OCI-M2 (cell line): ENCODE measurements around the gene SH3TC2.

Experiments
- DNase-seq: peaks from one replicate; lab custom pipeline; 2025; ENCODE audit not compliant: unreplicated experiment; lab: John Stamatoyannopoulos, UW

SH3TC2 gene

GRCh38 chr5:148973455-148973854, 89.4 kb downstream of the SH3TC2 start:
- no peak for DNase-seq

- DNase-seq, result no peak
These were observed 89.9 kb downstream of the SH3TC2 start for GRCh38 chr5:148972974-148973374.

DNA sequence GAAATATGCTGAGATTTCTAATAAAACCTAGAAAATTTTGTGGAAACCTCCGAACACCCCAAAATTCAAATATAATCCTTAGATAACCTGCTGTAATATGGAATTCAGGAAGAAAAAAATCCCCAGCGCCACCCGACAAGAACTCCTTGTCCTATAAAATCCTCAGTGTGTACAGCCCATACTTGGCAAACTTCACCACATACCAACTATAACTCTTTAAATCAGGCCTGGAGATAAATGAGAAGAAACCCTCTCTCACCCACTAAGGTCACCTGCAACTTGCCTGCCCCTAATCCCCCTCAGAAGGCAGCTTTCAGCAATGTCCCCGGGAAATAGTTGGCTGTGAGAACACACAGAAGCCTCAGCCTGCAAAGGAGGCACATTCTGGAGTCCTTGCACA, 90.5 kb downstream of the SH3TC2 start:
- DNase-seq, result no peak

GRCh38 chr5:148970876-148971275, 92.0 kb downstream of the SH3TC2 start:
- DNase-seq, result no peak

DNA sequence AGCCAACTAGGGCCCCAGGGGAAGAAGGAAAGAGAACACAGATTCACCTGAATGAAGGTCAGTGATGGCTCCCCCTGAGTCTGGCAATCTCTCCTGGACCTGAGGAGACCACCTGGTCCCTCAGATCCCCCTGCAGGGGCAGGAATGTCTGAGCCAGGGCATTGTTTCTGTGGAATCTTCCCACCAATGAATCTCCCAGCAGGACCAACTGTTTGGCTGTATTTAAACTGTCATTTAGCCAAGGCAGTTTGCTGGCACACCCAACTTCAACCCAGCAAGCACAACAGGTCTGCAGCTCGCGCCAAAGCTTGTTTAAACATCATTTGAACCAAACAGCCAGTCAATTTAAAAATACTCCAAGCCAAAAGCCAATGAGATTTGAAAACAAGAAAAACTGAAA, 92.6 kb downstream of the SH3TC2 start:
- no peak for DNase-seq

- no peak for DNase-seq
These were observed 93.6 kb downstream of the SH3TC2 start for GRCh38 chr5:148969291-148969690.

GRCh38 chr5:148968311-148968710, 94.6 kb downstream of the SH3TC2 start:
- DNase-seq, result no peak

- DNase-seq, result no peak
These were observed 95.1 kb downstream of the SH3TC2 start for GRCh38 chr5:148967783-148968182.

DNA sequence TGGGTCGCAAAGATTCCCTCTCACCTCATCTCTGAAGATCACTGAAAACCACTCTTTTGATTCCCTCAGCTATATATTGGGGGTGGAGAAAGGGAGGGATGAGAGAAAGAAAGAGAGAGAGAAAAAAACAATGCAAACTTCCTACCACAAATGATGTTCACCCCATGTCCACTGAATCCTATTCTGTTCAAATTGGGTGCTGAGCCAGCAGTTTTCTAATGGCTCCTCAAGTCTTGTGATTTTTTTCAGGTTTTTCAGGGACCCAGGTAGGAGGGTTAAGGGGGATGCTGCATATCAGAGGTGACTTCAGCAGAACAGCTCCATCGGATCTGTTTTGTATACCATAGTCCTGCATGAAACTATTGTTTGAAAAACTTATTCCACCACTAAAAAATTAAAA, 95.9 kb downstream of the SH3TC2 start:
- no peak for DNase-seq

- DNase-seq, result no peak
These were observed 96.5 kb downstream of the SH3TC2 start for GRCh38 chr5:148966348-148966747.

- no peak for DNase-seq
These were observed 97.2 kb downstream of the SH3TC2 start for GRCh38 chr5:148965511-148966265.

GRCh38 chr5:148963664-148964063, 99.2 kb downstream of the SH3TC2 start:
- DNase-seq, result no peak

GRCh38 chr5:148962761-148963324, 100.0 kb downstream of the SH3TC2 start:
- DNase-seq, result no peak

- no peak for DNase-seq
These were observed 100.7 kb downstream of the SH3TC2 start for GRCh38 chr5:148962200-148962550.

- DNase-seq, result no peak
These were observed 101.3 kb downstream of the SH3TC2 start for GRCh38 chr5:148961261-148962199.

DNA sequence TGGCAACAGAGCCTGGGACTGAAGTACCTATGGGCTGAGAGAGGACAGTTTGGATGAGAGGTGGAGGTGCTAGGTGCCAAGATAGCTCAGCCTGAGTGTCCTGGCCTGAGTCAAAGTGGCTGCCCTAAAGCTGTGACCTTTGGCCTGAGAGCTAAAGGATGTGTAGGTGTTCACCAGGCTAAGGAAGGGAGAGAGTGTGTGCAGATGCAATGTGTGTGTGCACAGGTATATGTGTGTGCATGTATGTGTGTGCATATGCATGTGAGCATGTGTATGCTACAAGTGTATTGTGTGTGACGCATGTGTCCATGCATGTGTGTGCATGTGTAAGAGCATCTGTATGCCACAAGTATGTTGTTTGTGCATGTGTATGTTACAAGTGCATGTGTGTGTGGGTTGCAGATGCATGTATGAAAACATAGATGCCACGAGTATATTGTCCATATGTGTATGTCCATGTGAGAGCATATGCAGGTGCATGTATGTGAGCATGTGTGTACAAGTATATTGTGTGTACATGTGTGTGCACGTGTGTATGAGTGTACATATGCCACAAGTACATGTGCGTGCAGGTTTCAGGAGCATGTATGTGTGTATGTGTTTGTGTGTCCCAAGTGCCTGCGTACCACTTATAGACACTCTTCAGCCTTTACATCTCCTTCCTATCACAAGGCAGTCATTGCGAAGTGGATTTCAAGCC, 102.6 kb downstream of the SH3TC2 start:
- DNase-seq, result no peak

GRCh38 chr5:148957591-148958202, 105.2 kb downstream of the SH3TC2 start:
- no peak for DNase-seq

GRCh38 chr5:148956477-148957385, 106.1 kb downstream of the SH3TC2 start:
- DNase-seq, result no peak
